ENCODE measurements around the gene SLC25A15. TPM values are rescaled to one million over a fixed set of nuclear protein-coding genes. Genes with fewer than 3 reads are reported as not detected.

The SLC25A15 gene
- total RNA-seq: 10 to 100 TPM; 18.0 to 19.2 TPM

DNA sequence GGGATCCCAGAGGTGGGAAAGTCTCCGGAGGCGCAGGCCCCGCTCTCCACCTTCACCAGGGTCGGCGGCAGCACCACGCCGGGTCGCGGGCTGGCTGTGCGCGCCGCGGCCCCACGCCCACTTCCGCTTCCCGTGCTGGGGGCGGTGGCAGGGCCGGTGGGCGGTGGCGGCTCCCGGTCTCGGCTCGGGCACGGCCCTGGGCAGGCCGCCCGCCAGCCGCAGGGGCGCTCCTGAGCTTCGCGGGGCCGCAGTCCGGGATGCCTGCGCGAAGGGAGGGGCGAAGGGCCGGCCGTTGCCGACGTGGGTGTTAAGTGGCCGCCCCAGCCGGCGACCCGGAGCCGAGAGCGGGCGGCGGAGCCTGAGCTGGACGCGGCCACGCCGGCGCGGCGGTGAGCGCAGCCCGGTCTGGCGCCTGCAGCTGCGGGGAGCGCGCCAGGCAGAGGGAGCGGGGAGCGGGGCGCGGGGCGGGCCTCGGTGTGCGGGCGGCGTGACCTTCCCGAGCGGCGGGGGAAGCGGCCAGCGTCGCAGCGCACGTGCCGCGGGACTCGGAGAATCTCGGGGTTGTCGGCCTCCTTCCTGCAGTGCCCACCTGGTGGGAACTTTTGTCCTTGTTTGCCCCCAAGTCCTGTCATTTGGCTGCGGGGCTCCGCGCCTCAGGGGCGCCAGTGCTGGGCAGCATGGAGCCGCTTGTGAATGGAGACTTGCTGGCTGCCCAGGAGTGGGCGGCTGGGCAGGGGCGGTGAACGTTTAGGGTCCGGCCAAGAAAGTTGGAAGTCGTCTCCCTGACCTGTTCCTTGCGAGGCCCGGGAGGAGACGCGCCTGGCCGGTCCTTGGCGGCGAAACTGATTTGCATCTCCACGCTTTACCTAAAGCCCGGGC lies at the start of gene SLC25A15:
TSS of gene SLC25A15 (plus strand) at position 337 of the 879 bp plus-strand sequence. CDS start 3,616 bp downstream, outside the sequence.
- H3K36me3 Mint-ChIP-seq: peaks cover 0 to 5% of the 10 kb centered on the region in 2 donors
- peak; percentile 84 to 90 for ATAC-seq
- no peaks in the 10 kb centered on the region for H3K9me3 Mint-ChIP-seq
- DNase-seq (ENCODE audit: low spot score in 2 of 2): peak; percentile 76 to 80
- peak within 1 kb of the TSS; percentile 73 to 82 for H3K27ac Mint-ChIP-seq

DNA sequence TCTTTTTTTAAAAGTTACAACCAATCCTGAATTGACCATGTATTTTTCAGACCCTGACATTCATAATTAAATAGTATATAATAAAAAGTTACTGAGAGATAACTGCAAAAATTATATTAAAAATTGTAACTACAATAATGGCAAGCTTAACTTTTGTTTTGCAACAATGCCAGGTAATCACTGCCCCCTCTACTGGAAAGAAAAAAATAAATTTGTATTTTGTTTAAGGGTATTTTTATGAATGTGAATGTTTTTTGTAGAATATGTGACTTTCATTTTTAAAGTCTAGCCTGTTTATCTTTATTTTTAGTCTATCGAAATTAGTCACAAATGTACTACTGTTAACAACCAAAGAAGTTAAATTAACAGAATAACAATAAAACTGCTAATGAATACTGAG lies 40.1 kb upstream of the SLC25A15 start:
- Mint-ChIP-seq H3K27ac (no peak overlapping the region), H3K36me3 (peaks cover 0 to 8% of the 10 kb centered on the region in 2 donors), H3K9me3 (no peaks in the 10 kb centered on the region)
- ATAC-seq: no peak
- no peak for DNase-seq (ENCODE audit: low spot score in 2 of 2)

DNA sequence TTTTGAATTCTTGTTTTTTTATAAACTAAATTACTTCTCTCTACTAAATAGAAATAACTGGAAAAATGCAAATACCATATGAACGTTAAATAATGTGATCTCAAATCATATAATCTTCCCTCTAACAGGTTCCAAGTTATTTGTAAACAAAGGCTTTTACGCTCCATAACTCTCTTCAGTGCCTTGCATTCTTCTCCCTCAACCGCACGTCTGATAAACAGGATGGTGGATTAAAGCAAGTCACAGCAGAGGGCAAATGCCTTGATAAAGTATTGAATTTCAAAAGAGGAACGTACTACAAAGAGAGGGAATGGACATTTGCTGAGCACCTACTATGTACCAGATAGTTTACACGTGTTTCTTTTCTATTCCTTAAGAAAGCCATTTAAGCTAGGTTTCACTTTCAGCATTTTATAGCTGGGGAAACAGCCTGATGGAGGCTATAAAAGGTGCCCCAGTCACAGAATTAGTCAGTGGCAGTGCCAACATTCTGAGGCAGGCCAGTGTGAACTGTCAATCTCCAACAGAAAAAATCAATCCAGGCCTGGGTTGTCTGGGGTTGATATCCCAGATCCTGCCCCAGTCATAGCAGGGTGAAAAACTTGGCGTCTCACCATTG lies 34.2 kb upstream of the SLC25A15 start:
- Mint-ChIP-seq H3K9me3 (no peaks in the 10 kb centered on the region), H3K27ac (no peak overlapping the region), H3K36me3 (peaks cover 6 to 20% of the 10 kb centered on the region in 2 donors)
- ATAC-seq: no peak
- DNase-seq (ENCODE audit: low spot score in 2 of 2): no peak

- peaks cover 6 to 20% of the 10 kb centered on the region in 2 donors for H3K36me3 Mint-ChIP-seq
- no peak overlapping the region for H3K27ac Mint-ChIP-seq
- H3K9me3 Mint-ChIP-seq: no peaks in the 10 kb centered on the region
- ATAC-seq (no peak), DNase-seq (ENCODE audit: low spot score in 2 of 2) (no peak)
Observed at GRCh38 chr13:40756042-40756441, 33.4 kb upstream of the SLC25A15 start.

DNA sequence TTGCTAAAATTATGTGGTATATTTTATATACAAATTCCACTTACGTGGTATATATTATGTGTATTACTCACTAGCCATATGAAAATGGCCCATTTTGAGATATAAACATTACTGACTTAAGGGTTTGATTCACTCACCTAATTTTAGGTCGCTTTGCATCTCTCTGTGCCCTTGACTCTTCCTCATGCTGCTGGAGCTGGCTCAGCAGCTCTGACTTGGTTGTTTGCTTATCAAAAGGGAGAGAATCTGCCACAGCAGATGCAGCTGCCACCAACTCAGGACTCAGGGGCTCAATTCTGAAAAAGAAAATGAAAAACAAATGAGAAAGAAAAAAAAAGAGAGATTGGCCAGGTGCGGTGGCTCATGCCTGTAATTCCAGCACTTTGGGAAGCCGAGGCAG lies 30.6 kb upstream of the SLC25A15 start:
- no peaks in the 10 kb centered on the region for H3K9me3 Mint-ChIP-seq
- H3K27ac Mint-ChIP-seq: no peak overlapping the region
- H3K36me3 Mint-ChIP-seq: peaks cover 6 to 33% of the 10 kb centered on the region in 2 donors
- ATAC-seq (no peak), DNase-seq (ENCODE audit: low spot score in 2 of 2) (no peak)

DNA sequence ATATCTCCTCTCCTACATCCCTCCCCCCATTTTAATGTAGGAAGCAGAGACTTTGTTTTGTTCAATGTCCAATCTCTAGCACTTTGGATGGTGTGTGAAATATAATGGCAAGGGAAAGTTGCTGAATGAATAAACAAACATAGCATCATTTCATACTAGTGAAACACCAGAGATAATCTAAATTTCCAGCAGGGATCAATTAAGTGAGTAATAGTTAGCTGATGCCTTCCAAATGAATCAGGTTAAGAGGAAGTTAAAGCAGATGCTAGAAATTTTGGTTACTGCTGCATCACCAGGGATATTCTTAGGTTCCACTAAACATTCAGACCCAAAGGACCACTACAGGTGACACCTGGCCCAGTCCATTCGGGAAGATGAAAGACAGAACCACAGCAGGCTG lies 26.6 kb upstream of the SLC25A15 start:
- H3K27ac Mint-ChIP-seq: peak overlapping the region; percentile 58 to 73
- DNase-seq (ENCODE audit: low spot score in 2 of 2): no peak

DNA sequence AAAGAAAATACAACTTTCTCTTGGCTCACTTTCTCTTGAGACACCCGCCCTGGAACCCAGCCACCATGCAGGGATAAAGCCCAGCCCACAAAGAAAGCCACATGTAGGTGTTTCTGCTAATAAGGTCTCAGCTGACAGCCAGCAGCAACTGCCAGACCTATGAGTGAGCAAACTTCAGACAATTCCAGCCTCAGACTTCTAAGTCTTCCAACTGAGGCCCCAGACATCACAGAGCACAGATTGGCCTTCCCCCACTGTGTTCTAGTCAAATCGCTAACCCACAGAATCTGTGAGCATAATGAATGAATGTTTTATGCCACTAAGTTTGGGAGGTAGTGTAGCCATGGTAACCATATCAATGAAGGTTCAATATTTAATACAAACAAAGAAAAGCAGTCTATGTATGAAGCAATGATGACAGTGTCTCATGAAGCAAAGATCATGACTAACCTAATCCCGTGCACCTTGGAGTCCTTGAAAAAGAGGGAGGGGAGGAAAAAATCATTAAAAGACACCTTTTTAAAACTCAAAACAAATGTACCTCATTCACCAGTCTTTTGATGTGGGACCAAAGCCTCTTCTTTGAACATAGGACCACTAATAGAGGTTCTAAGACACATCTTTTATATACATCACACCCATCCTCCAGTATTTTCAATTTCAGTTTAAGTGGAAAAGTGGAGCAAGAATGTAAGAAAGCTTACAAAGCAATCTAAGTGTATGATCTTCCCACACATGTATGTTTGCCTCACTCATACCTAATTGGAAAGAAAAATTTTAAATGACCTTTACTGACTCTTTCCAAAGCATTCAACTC lies 24.6 kb upstream of the SLC25A15 start:
- peak overlapping the region; percentile 90 to 95 for H3K27ac Mint-ChIP-seq
- H3K9me3 Mint-ChIP-seq: no peaks in the 10 kb centered on the region
- peaks cover 0 to 15% of the 10 kb centered on the region in 2 donors for H3K36me3 Mint-ChIP-seq
- ATAC-seq (peak; percentile 93 to 95), DNase-seq (ENCODE audit: low spot score in 2 of 2) (peak in 1 of 2 donors; percentile 65)

More for the DNA sequence above, 26.6 kb upstream of the SLC25A15 start:
- no peak for ATAC-seq
- Mint-ChIP-seq H3K9me3 (no peaks in the 10 kb centered on the region), H3K36me3 (peaks cover 6 to 27% of the 10 kb centered on the region in 2 donors)

GRCh38 chr13:40765602-40766001 lies 23.8 kb upstream of the SLC25A15 start:
- Mint-ChIP-seq H3K9me3 (no peaks in the 10 kb centered on the region), H3K27ac (peak overlapping the region; percentile 90 to 95), H3K36me3 (peaks cover 7 to 21% of the 10 kb centered on the region in 2 donors)
- ATAC-seq: no peak
- no peak for DNase-seq (ENCODE audit: low spot score in 2 of 2)

- no peak for ATAC-seq
- H3K9me3 Mint-ChIP-seq: no peaks in the 10 kb centered on the region
- H3K36me3 Mint-ChIP-seq: peaks cover 10 to 14% of the 10 kb centered on the region in 2 donors
- no peak for DNase-seq (ENCODE audit: low spot score in 2 of 2)
- H3K27ac Mint-ChIP-seq: peak overlapping the region; percentile 8 to 99
Observed at GRCh38 chr13:40769970-40770369, 19.4 kb upstream of the SLC25A15 start.

- no peaks in the 10 kb centered on the region for H3K9me3 Mint-ChIP-seq
- DNase-seq (ENCODE audit: low spot score in 2 of 2) (no peak), ATAC-seq (no peak)
- H3K36me3 Mint-ChIP-seq: peaks cover 10 to 14% of the 10 kb centered on the region in 2 donors
- peak overlapping the region; percentile 99 for H3K27ac Mint-ChIP-seq
Observed at GRCh38 chr13:40770609-40770933, 18.8 kb upstream of the SLC25A15 start.

DNA sequence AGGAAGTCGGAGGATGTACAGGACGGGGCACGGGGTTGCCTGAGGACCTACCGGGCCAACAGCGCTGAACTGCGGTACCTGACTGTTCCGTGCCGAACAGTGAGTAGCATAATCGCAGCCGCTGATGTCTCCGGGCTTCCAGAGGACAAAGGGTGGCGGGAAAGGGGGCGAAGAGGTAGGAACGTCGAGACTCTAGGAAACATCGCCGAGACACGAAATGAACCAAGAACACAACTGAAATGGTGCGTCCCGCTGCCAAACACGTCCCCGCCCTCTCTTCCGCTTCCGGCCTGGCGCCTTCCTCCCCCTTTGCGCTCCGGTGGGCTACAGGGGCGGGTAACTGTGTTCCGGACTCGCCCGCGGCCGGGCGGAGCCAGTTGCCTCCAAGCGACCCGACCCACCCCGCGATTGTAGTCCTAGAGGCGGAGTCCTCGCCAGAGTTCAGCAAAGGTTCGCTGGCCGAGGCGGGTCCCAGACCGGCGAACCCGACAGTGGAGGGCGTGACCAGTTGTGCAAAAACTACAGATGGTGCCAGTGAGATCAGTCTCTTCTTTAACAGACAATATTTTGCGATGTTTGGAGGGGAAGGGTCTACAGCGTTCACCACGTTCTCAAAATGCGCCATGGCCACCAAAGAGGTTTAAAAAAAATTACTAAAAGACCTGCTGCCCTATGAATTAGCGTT lies 18.3 kb upstream of the SLC25A15 start, which contains the start of gene MRPS31:
TSS of gene MRPS31 (minus strand) at position 257 of the 685 bp plus-strand sequence. CDS start at position 203, 54 bp downstream.
- peak; percentile 93 to 99 for ATAC-seq
- Mint-ChIP-seq H3K9me3 (no peaks in the 10 kb centered on the region), H3K36me3 (peaks cover 10 to 14% of the 10 kb centered on the region in 2 donors), H3K27ac (peak within 1 kb of the TSS; percentile 99)
- DNase-seq (ENCODE audit: low spot score in 2 of 2): peak; percentile 88 to 96

DNA sequence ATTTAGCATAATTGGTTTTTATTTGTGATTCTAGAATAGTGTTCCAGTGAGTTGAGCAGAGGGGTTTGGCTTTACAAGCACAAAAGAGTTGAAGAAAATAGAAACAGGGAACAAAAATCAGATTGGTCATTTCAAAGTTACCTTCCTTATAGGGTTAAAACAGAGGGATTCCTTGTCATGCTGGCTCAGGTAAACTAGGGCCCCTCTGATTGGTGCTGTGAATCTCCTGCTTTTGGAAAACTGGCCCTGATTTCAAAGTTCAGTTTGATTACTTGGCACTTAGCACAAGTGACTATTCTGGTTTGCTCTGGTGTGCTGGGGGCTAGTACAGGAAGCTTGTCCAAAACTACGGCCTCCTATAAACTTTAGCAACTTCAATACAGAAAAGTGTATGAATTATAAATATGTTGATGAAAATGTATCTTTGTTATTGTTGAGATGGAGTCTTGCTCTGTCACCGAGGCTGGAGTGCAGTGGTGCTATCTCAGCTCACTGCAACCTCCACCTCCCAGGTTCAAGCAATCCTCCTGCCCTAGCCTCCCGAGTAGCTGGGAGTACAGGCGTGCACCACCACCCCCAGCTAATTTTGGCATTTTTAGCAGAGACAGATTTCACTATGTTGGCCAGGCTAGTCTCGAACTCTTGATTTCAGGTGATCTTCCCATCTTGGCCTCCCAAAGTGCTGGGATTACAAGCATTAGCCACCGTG lies 16.5 kb upstream of the SLC25A15 start:
- ATAC-seq (no peak), DNase-seq (ENCODE audit: low spot score in 2 of 2) (no peak)
- Mint-ChIP-seq H3K9me3 (no peaks in the 10 kb centered on the region), H3K27ac (peak overlapping the region in 1 of 2 donors; percentile 99), H3K36me3 (peaks cover 10 to 14% of the 10 kb centered on the region in 2 donors)

DNA sequence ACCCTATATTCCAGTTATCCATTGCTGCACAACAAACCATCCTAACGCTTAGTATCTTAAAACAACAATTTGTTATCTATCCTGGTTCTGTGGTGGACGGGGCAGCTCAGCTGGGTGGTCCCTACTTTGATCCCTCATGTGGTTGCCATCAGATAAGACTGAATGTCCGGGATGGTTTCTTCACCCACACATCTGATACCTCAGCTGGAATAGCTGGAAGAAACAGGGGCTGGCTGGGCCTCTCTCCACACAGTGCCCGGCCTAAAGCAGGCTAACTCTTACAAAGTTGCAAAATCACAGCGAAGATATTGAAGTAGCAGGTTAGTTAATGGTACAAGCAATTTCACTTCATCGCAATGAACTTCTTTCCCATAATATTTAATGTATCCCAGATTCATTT lies 14.7 kb upstream of the SLC25A15 start:
- DNase-seq (ENCODE audit: low spot score in 2 of 2): no peak
- H3K9me3 Mint-ChIP-seq: no peaks in the 10 kb centered on the region
- H3K36me3 Mint-ChIP-seq: peaks cover 10 to 14% of the 10 kb centered on the region in 2 donors

GRCh38 chr13:40776232-40776631 lies 13.2 kb upstream of the SLC25A15 start:
- H3K36me3 Mint-ChIP-seq: peaks cover 0 to 2% of the 10 kb centered on the region in 2 donors
- ATAC-seq: peak in 1 of 2 donors; percentile 17
- H3K9me3 Mint-ChIP-seq: no peaks in the 10 kb centered on the region
- DNase-seq (ENCODE audit: low spot score in 2 of 2): no peak
- H3K27ac Mint-ChIP-seq: peak overlapping the region; percentile 90 to 99

More for the DNA sequence above, 14.7 kb upstream of the SLC25A15 start:
- no peak overlapping the region for H3K27ac Mint-ChIP-seq
- ATAC-seq: no peak

DNA sequence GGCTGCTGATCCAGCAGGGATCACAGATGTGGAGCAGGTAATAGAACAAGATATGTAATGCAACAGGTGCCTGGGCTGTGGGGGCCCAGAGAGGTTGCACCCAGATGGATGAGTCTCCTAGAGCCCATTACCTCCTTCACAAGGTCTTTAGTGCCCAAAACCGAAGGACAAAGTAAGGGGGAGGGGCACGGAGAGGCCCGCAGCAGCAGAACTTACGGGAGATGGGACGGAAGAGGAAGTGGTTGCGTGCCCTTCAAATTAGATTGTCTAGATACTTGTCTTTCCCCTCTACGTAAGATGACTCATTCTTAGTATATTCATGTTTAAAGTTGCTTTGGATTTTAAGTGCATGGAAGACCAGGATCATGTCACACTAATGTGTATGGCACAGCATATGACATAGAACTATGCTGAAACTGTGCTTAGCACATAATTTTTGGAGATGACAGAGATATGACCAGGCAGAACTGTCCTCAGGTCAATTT lies 12.7 kb upstream of the SLC25A15 start:
- ATAC-seq: peak; percentile 85 to 89
- H3K27ac Mint-ChIP-seq: peak overlapping the region; percentile 90 to 99

More for the DNA sequence above, 12.7 kb upstream of the SLC25A15 start:
- Mint-ChIP-seq H3K36me3 (no peaks in the 10 kb centered on the region), H3K9me3 (no peaks in the 10 kb centered on the region)
- DNase-seq (ENCODE audit: low spot score in 2 of 2): peak; percentile 60 to 78
